NB4 (cell line): ENCODE data around the gene PPP2R5C.

Experiments used
- DNase-seq: peaks from one replicate; pipeline ENCODE4 v3.0.0; 2010; ENCODE audit warnings: low read depth
- H3K4me3 ChIP-seq: one replicate; pipeline ENCODE4 v1.5.1; 2011; ENCODE audit warnings: mild to moderate bottlenecking, low read depth, low read length, moderate library complexity
- CTCF ChIP-seq: IDR thresholded peaks from one replicate; pipeline ENCODE4 v1.5.1; 2012; ENCODE audit warnings: low read depth, low read length
- MAX ChIP-seq: IDR thresholded peaks from 2 replicates; pipeline ENCODE4 v1.6.1; 2011; ENCODE audit warnings: low read depth, low read length
- MYC ChIP-seq: IDR thresholded peaks from 2 replicates; pipeline ENCODE4 v1.6.1; 2011; ENCODE audit warnings: low read depth, low read length
- POLR2A ChIP-seq: IDR thresholded peaks from 2 replicates; pipeline ENCODE4 v1.6.1; 2011; ENCODE audit warnings: mild to moderate bottlenecking; ENCODE audit not compliant: insufficient read length; ENCODE audit errors: extremely low read depth

The PPP2R5C gene

GRCh38 chr14:101907619-101908018 is 146.1 kb downstream of the PPP2R5C start:
- H3K4me3 ChIP-seq = no peak overlapping the region
- no peak for TF ChIP-seq MYC
- TF ChIP-seq CTCF = no peak
- TF ChIP-seq MAX = no peak
- TF ChIP-seq POLR2A = no peak
- DNase-seq = no peak

GRCh38 chr14:101908795-101909194 is 147.3 kb downstream of the PPP2R5C start:
- no peak overlapping the region for H3K4me3 ChIP-seq
- DNase-seq = no peak
- TF ChIP-seq MAX = no peak
- no peak for TF ChIP-seq MYC
- no peak for TF ChIP-seq CTCF
- TF ChIP-seq POLR2A = no peak

GRCh38 chr14:101909371-101910096 is 148.0 kb downstream of the PPP2R5C start:
- no peak for DNase-seq
- no peak overlapping the region for H3K4me3 ChIP-seq
- TF ChIP-seq POLR2A = no peak
- TF ChIP-seq MAX = no peak
- TF ChIP-seq CTCF = no peak
- no peak for TF ChIP-seq MYC

- TF ChIP-seq POLR2A (no peak), CTCF (no peak), MAX (no peak), MYC (no peak)
- no peak for DNase-seq
- no peak overlapping the region for H3K4me3 ChIP-seq
Measured at GRCh38 chr14:101912841-101913240, 151.3 kb downstream of the PPP2R5C start.

- TF ChIP-seq MAX = no peak
- TF ChIP-seq POLR2A = no peak
- no peak for TF ChIP-seq CTCF
- no peak for TF ChIP-seq MYC
- DNase-seq = no peak
- H3K4me3 ChIP-seq = no peak overlapping the region
Measured at GRCh38 chr14:101914083-101914482, 152.6 kb downstream of the PPP2R5C start.
